Fibroblast of pulmonary artery (primary cell): ENCODE data around the gene GPX2.
A peak's percentile ranks its signal among the peaks of the same experiment; 100 is the strongest.

Source experiments
- DNase-seq: peaks from one replicate; pipeline ENCODE4 v3.0.0-alpha.2; 2010; ENCODE audit warnings: low read depth
- H3K4me3 ChIP-seq: replicated peaks from 2 replicates; pipeline ENCODE4 v1.5.1; 2011; ENCODE audit warnings: low read depth, mild to moderate bottlenecking, control low read depth, low read length, moderate library complexity
- CTCF ChIP-seq: IDR thresholded peaks from 2 replicates; pipeline ENCODE4 v1.5.1; 2011; ENCODE audit warnings: mild to moderate bottlenecking, control low read depth, low read length, inconsistent platforms; ENCODE audit errors: missing control alignments

The GPX2 gene

GRCh38 chr14:64927031-64927430 lies 15.5 kb downstream of the GPX2 start:
- H3K4me3 ChIP-seq = no peak overlapping the region
- no peak for TF ChIP-seq CTCF

GRCh38 chr14:64926398-64926995 lies 16.0 kb downstream of the GPX2 start:
- TF ChIP-seq CTCF = no peak
- no peak overlapping the region for H3K4me3 ChIP-seq
- DNase-seq = no peak

More at GRCh38 chr14:64927031-64927430, 15.5 kb downstream of the GPX2 start:
- no peak for DNase-seq

- H3K4me3 ChIP-seq = no peak overlapping the region
- no peak for TF ChIP-seq CTCF
- DNase-seq = no peak
Observed at GRCh38 chr14:64923015-64923414, 19.5 kb downstream of the GPX2 start.

GRCh38 chr14:64920465-64920864 lies 22.1 kb downstream of the GPX2 start:
- no peak for DNase-seq
- TF ChIP-seq CTCF = no peak
- no peak overlapping the region for H3K4me3 ChIP-seq

GRCh38 chr14:64919618-64920017 lies 22.9 kb downstream of the GPX2 start:
- peak; percentile 47 for DNase-seq
- H3K4me3 ChIP-seq = no peak overlapping the region
- no peak for TF ChIP-seq CTCF

- TF ChIP-seq CTCF = no peak
- no peak overlapping the region for H3K4me3 ChIP-seq
- no peak for DNase-seq
Observed at GRCh38 chr14:64919215-64919614, 23.3 kb downstream of the GPX2 start.

GRCh38 chr14:64918216-64918615 lies 24.3 kb downstream of the GPX2 start:
- peak; percentile 25 for DNase-seq
- no peak for TF ChIP-seq CTCF
- no peak overlapping the region for H3K4me3 ChIP-seq
